NCI-H1930 (cell line): ENCODE results near the gene GDAP1L1.
"Not testable (repeated sequence)": the region's sequence is repeated elsewhere in the genome, so short reads cannot be mapped to it uniquely, and the experiment has no call there.

Experiments
- DNase-seq, 2 experiments: peaks; one replicate each; lab custom pipeline; 2025; lab: John Stamatoyannopoulos, UW

Gene GDAP1L1

DNA sequence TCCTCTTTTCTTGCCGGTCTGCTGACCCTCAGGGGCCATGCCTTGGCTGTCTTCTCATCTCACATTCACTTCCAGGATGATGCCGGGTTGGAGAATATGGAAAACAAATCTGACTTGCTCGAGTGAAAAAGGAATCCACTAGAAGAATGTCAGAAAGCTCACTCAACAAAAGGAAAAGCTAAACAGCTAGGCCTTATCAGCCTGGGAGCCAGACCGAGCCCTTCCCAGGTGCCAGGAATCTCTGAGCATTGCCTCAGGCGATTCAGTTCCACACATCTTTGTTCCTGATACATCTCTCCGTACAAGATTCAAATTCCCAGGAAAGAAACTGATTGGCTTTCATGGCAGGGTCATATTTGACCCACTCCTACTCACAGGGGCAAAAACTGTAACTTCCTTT is 27.3 kb upstream of the GDAP1L1 start:
- DNase-seq: no peak

DNA sequence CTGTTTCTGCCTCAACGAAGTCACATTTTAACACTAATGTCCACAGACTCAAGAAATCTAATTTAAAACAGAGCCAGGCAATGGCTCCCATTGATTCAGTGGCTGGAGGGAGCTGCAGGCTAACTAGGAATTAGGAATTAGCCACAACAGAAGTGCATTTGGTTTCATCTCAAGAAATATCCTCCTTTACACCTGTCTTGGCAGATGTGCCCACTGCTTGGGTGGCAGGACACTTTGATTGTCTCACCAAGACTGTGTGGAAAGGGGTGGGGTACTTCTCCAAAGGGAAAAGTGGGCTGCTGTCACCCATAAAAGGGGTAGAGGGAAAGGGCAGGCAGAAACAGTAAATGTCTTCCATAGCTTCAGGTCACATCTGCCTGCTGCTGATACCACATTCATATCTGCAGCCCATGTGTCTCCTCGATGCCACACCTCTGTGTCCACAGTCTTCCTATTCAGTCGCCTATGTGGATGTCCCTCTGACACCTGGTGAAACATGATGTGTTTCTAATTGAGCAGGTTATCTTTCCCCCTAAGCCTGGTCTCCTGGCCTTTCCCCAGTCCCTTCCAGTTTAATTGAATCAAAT is 25.6 kb upstream of the GDAP1L1 start:
- no peak for DNase-seq

DNA sequence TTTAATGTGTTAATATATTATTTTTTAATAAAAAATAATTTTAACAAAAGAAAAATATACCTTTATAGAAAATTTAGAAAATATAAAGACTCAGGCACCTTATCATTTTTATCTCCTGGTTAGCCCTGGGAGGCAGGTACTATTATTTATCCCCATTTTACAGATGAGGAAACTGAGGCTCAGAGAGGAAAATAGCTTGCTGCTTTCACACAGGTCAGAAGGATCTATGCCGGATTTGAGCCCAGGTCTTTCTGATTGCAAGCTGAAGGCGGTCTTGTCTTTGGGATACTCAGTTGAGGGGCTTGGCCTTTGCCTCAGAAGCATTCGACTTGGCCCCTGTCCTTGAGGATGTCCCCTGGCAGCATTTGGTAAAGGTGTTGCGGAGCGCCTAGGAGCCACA is 25.1 kb upstream of the GDAP1L1 start:
- no peak for DNase-seq

DNA sequence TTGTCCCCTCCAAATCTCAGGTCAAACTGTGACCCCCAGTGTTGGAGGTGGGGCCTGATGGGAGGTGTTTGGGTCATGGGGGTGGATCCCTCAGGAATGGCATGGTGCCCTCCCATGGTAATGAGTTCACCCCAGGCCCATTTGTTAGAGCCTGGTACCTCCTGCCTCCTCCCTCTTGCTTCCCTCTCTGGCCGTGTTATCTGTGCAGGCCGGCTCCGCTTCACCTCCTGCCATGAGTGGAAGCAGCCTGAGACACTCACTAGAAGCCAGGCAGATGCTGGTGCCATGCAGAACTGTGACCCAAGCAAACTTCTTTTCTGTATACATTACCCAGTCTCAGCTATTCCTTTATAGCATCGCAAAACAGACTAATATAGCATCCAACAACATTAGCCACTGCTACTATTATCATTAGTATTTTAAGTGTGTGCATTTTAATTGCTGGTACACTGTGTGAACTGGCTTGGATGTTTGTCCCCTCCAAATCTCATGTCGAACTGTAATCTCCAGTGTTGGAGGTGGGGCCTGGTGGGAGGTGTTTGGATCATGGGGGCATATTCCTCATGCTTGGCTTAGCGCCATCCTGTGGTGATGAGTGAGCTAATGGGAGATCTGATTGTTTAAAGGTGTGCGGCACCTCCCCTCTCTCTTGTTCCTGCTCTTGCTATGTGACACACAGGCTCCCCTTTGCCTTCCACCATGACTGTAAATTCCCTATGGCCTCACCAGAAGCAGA is 24.3 kb upstream of the GDAP1L1 start:
- no peak for DNase-seq

DNA sequence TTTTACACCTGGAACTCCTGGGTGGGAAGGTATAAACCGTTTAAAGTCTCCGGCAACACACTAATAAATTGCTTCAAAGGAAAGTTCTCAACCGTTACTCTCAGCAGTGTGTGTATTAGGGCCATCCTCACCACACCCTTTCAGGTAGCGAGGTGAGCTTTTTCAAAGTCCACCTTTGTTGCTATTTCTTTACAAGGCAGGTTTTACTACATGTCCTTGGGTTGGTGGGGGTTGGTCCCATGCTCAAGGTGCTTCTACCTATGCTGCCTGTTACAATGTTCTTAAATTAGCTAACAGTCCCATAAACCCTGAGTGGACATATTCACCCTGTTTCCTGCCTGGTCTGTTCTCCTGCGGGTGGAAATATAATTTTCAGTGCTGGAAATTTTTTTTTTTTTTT is 23.4 kb upstream of the GDAP1L1 start:
- DNase-seq: no peak

DNA sequence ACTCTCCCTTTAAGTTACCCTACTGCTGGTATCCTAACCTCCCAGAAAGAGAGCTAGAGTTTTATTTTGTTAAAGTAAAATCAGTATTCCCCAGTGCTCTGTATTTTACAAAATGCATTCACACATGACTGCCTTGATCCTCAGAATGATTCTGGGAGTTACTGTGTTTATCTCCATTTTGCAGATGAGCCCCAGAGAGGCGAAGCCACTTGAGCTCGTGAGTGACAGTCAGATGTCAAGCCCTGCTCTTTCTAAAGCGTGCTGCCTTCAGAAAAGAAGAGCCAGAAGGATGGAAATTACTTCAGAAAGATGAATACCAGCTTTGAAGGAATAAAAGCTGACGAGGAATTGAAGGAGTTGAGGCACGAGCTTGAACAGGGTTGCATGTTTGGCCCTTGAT is 22.5 kb upstream of the GDAP1L1 start:
- DNase-seq: no peak

DNA sequence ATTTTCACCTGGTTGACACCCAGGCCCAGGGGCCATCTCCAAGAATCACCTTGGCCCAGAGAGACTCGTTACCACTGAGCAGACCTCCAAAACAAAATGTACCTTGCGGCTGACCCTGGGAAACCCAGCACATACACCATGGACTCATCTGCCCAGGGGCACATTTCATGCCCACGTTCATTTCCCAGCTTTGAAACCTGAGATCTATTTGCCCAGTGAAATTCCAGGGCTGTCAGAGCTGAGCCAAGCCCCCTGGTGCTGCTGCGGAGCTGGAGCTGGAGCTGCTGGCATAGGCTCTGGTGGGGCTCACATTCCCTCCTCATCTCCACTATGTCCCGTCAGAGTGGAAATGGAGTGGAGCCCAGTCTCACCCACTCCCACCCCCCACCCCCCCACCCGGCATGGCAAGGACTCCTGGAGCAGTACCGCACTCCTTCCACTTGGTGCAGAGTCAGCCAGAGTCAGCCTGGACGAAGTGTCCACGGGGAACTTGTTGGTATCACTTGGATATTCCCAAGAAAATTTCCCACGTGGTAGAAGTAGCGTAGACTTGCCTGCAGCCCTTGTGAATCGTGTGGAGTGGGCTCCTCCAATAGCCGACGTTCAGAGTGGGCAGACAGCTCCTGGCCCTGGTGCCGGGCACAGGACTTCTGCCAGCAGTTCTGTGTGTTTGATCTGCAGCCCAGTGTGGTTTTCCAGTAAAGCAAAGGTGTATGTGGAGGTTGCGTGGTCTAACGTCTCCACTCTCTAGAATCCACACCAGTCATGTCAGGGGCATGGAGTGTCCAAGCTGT is 18.4 kb upstream of the GDAP1L1 start:
- DNase-seq: no peak

DNA sequence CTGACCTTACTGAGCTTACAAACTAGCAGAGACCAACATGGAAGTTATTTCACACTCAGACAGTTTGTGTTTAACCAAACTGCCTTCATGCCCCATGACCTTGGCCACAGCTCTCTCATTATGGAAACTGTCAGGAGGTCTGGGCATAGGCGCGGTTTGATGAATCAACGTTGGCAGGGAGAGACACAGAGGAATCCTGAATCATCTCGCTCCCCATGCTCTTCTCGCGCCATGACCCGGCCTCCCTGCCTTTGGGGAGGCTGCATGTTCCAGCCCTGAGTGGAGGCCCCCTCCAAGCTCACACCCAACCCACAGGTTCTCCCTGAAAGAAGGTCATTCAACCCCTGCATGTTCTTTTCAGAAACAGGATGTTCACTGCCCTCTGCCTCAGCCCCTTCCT is 15.9 kb upstream of the GDAP1L1 start:
- DNase-seq: no peak

DNA sequence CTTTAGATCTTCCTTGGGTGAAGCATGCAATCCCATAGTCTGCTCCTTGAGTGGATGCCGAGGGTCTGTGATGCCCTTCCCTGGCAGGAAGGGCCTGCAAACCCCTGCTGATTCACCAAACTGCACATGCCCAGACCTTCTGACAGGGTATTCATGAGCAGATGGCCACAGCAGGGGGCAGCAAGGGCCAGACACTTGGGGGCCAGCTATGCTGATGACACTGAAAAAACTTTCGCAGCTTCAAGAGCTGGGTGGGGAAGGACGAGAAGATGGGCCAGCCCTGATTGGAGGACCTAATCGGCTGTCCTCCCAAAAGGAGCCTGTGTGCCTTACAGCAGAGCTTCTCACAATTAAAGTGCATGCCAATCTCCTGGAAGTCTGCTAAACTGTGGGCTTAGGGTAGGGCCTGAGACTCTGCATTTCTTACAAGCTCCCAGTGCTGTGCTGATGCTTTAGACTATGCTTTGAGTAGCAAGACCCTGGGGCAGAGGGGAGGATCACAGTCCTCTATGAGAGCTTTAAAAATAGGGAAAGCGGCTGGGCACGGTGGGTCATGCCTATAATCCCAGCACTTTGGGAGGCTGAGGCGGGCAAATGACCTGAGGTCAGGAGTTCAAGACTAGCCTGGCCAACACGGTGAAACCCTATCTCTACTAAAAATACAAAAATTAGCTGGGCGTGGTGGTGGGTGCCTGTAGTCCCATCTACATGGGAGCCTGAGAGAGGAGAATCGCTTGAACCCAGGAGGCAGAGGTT is 15.2 kb upstream of the GDAP1L1 start:
- DNase-seq: no peak

DNA sequence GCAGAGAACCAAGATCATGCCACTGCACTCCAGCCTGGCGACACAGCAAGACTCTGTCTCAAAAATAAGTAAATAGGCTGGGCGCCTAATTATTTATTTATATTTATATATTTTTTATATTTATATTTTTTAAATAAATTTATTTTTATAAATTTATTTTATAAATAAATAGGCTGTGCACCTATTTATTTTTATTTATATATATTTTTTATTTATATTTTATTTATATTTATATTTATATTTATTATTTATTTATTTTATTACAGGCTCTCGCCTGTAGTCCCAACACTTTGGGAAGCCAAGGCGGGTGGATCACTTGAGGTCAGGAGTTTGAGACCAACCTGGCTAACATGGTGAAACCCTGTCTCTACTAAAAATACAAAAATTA is 14.6 kb upstream of the GDAP1L1 start:
- DNase-seq: not testable (repeated sequence)

DNA sequence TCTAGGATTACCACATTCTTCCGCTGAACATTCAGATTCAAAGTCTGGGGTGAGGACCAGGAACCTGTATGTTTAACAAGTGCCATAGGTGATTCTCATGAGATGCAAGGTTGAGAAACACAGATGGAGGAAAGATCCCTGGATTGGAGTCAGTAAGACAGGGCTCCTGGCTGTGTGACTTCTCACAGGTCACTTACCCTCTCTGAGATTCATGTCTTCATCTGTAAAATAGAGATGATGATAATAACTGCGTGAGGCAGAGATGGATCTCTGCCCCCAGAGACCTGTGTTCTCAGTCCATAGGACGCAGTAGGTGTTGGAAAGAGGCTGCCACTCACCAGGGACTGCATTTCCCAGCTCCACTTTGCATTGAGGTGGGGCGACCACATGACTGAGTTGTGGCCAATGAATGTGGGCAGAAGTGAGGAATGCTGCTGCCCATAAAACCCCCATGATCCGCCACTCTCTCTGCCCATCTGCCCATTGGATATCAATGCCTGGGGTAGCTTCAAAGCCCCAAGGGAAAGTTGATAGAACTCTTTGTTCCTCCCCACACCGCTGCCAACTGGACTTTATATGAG is 13.6 kb upstream of the GDAP1L1 start:
- DNase-seq: no peak

DNA sequence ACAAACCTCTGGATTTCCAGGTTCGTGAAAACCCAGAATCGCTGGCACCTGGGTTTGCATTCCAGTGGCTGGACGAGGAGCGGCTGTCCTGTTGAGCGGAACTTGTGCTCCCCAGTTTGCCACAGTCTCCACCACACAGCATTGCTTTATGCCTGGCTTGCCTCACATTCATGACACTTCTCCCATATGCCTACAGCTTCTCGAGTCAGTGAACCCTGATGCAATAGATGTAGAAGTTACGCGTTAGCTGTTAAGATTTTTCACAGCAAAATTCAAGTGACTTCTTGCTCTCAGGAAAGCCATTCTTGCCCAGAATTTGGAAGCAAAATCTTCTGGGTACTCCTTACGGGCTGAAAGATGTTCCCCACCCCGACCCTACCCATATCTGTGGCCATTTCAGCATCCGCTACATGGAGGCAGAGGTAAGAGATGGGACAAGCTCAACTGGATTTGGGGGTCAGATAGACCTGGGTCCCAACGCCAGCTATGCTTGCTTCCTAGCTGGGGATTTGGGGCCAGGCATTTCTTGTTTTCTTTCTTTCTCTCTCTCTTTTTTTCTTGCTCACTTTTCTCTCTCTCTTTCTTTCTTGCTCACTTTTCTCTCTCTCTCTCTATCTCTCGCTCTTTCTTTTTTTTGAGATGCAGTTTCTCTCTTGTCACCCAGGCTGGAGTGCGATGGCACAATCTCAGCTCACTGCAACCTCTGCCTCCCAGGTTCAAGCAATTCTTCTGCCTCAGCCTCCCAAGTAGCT is 12.4 kb upstream of the GDAP1L1 start:
- no peak for DNase-seq

DNA sequence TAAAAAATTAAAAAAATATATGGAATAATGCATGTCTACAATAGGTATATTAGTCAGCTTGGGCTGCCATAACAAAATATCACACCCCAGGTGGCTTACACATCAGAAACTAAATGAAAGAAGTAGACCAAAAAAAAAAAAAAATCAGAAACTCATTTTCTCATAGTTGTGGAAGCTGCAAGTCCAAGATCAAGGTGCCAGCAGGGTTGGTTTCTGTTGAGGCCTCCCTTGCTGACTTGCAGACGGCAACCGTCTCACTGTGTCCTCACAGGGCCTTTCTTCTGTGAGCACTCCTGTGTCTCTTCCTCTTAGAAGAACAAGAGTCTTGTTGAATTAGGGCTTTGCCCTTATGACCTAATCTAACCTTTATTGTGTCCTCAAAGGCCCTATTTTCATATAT is 11.4 kb upstream of the GDAP1L1 start:
- DNase-seq: no peak

DNA sequence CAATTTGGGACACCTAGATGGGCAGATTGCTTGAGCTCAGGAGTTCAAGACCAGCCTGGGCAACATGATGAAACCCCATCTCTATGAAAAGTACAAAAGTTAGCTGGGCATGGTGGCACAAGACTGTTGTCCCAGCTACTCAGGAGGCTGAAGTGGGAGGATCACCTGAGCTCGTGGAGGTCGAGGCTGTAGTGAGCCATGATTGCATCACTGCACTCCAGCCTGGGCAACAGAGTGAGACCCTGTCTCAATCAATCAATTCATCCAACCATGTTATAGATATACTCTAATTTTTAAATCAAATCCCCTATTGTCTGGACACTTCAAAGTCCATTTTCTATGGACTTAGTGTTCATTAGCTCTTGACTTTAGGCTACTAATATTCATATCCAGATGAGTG is 10.3 kb upstream of the GDAP1L1 start:
- not testable (repeated sequence) for DNase-seq

DNA sequence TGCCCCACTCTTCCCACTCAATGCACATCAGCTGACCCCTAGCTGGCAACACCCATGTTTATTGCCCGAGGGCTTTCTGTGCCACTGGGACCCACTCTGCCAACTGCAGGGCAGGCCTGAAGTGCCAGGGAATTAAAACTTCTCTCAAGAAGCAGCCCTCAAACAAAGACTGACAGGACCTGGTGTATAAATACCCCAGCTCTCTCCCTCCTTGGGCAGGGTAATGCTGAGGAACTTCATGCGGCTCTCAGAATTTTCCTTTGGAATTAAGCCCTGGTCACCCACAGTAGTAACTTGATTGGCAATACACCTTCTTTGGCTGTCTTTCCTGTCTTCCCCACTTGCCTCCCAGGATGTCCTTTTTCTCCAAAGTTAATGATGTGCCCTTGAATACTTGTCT is 5.3 kb upstream of the GDAP1L1 start:
- DNase-seq: no peak

DNA sequence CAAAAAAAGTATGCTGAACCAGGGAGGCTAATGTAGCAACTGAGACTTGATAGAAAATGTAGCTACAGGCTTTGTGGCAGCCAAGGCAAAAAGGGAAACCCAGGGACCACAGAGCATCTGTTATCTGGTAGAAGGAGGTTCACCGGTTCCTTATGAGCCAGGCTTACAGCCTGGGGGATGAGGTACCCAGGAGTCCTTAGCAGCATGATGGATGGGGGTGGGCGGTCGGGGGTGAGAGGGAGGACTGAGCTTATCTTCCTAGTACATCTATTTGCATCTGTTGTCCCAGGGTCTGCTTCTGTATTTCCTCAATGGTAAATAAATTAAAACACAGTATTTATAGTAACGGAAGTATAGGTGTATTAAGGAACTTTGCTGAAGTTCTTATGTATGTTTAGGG is 1.1 kb upstream of the GDAP1L1 start:
- DNase-seq: no peak

DNA sequence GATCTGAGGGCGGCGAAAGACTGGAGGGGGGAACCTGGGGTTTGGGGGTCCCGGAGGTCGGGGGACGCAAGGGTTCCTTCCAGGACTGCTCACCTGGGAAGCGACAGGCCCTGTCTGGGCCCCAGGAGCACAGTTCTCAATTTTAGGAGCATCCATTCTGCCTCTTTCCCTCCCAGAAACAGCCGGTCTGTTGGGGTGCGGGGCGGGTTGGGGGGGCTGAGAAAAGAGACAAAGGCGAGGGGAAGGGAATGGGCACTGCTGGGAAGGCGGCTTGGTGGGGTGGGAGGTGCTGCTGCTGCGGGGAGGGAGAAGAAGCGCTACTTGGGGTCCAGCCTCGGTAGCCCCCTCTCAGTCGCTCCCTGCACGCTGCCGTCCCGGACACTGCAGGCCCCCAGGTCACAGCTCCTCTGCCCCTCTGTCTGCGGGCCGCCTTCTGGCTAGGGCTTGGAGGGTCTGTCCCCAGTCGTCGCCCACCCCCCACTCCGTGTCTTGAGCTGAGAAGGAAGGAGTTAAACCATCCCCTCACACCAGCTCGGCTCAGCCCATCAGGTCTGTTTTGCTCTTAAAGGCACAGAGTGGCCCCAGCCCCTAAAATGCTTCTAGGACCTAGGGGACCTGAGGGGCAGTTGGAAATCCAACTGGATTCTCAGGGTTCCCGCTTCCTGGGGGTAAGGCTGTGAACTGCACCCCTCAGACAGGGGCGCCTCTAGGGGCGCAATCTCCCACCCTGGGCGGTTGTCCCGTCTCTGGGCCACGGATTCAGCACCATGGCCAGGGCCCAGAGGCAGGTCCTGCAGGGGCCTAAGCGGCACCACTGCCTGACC is 690 bp downstream of the GDAP1L1 start:
- no peak for DNase-seq

DNA sequence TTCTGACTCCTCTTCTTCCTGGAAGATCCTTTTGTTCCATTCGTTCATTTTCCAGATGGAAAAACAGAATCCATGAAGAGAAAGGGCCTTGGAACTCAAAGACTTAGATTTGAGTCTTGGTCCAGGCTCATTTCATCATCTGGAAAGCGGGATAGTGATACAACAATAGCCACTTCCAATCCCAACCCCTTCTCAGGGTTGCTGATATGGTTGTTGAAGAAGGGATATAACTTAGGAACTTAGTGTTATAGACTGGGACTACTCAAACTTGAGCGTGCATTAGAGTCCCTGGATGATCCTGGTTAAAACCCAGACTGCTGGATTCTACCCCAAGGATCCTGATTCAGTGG is 1.3 kb downstream of the GDAP1L1 start:
- no peak for DNase-seq

DNA sequence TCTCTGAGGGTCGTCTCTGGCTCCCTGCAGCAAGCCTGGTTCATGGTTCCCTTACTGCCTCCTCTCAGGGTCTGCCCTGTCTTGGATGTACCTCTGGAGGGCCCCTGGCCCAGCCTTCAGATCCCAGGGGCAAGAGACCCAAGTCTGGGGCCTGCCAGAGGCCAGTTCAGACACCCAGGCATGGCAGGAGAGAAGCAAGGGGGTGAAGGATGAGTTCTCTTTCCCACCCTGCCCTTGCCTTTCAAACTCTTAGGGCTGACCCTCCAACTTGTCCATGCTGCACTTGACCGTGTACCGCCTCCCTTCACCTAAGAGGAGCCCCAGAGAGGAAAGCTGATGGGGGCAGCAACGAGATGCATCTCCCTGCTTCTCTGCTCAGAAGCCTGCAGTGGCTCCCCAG is 4.2 kb downstream of the GDAP1L1 start:
- DNase-seq: no peak

DNA sequence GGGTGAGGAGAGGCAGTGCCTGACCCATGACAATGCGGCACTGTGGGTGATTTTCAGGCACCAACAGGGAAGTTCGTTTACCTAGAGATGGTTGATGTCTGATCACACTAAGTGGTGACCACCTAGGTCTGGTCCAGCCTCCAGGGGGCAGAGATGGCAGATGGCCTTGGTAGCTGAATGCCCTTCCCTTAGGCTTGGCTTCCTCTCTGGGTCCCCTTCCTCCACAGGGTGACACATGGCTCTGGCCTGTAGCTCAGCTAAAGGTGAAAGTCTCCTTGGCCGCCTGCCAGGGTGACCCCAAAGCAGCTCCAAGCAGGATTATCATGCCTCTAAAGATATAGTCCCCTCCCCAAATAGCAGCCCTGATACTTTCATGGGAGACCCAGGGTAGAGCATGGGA is 6.4 kb downstream of the GDAP1L1 start:
- no peak for DNase-seq

DNA sequence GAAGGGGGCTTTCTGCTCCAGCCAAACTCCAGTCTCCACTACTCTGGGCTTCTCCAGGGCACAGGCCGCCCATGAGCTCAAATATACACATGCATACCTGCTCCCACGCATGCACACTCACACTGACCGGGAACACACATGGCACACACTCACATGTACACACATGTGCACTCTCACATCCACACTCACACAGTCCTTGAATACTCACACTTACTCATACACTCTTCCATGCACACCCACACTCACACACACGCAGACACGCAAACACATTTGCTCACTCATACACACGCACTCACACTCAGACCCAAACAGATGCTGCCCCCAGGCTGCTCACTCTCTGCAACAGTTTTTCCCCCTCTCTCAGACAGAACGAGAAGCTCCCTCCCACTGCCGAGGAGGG is 7.0 kb downstream of the GDAP1L1 start:
- DNase-seq: no peak
